ENCODE data around the gene SMLR1.

GRCh38 chr6:130838951-130839350 lies 11.7 kb downstream of the SMLR1 start:
- TF ChIP-seq ZNF24 (IDR thresholded peaks at IDR 0.05) (no peak), CTCF (IDR thresholded peaks at IDR 0.05 in 2 of 3, conservative IDR thresholded peaks at IDR 0.05 in 1 of 3; ENCODE audit: control insufficient read depth in 2 of 3, extremely low read depth in 1 of 3, insufficient read depth in 1 of 3, low read depth in 3 of 3, low read length in 3 of 3) (no peak), EZH2 (IDR thresholded peaks at IDR 0.05; ENCODE audit: borderline replicate concordance, control insufficient read depth, low read depth, low read length) (no peak), RFX5 (IDR thresholded peaks at IDR 0.05; ENCODE audit: low read depth, low read length) (no peak), USF2 (IDR thresholded peaks at IDR 0.05; ENCODE audit: borderline replicate concordance, low read depth, low read length) (no peak), BCL3 (IDR thresholded peaks at IDR 0.05; ENCODE audit: borderline replicate concordance, insufficient read depth, low read depth, low read length, poor library complexity, severe bottlenecking) (no peak), CREM (IDR thresholded peaks at IDR 0.05; ENCODE audit: low read depth) (no peak), ATF3 (IDR thresholded peaks at IDR 0.05; ENCODE audit: borderline replicate concordance, extremely low read depth, low read depth, low read length) (no peak), TAF1 (IDR thresholded peaks at IDR 0.05; ENCODE audit: borderline replicate concordance, low read depth, low read length) (no peak), POLR2A (IDR thresholded peaks at IDR 0.05; ENCODE audit: low read depth, low read length) (no peak), PBX3 (IDR thresholded peaks at IDR 0.05; ENCODE audit: insufficient replicate concordance, low read depth, low read length) (no peak), SUZ12 (IDR thresholded peaks at IDR 0.05; ENCODE audit: unreplicated experiment) (no peak)

Measured in GM12878 (cell line).